GM23338 (cell line): Measurements from ENCODE around the gene UCK1.

Experiments
- CREB1 ChIP-seq: fragments of 250-450 bp; sonication (Bioruptor Pico); IDR thresholded peaks from 2 replicates; pipeline ENCODE4 v1.5.0; 2020; ENCODE audit warnings: low read depth, mild to moderate bottlenecking, moderate library complexity
- EZH2 ChIP-seq: fragments of 200-600 bp; sonication (generic); IDR thresholded peaks from one replicate; pipeline ENCODE4 v1.8.0; 2017; ENCODE audit warnings: antibody characterized with exemption, mild to moderate bottlenecking, low read depth; ENCODE audit not compliant: unreplicated experiment
- EZH2phosphoT487 ChIP-seq: fragments of 200-600 bp; sonication (generic); IDR thresholded peaks from one replicate; pipeline ENCODE4 v1.8.1; 2018; ENCODE audit warnings: antibody characterized with exemption; ENCODE audit not compliant: unreplicated experiment
- JUNB ChIP-seq: IDR thresholded peaks from one replicate; pipeline ENCODE4 v1.6.1; 2016; ENCODE audit warnings: antibody characterized with exemption; ENCODE audit not compliant: unreplicated experiment
- NANOG ChIP-seq: IDR thresholded peaks from 2 replicates; pipeline ENCODE4 v1.6.1; 2016; ENCODE audit warnings: antibody characterized with exemption, borderline replicate concordance
- POLR2AphosphoS5 ChIP-seq: IDR thresholded peaks from 2 replicates; pipeline ENCODE4 v1.6.1; 2016; ENCODE audit warnings: antibody characterized with exemption, low read depth
- STAT1 ChIP-seq: IDR thresholded peaks from one replicate; pipeline ENCODE4 v1.6.1; 2016; ENCODE audit warnings: antibody characterized with exemption; ENCODE audit not compliant: unreplicated experiment
- ZNF114 ChIP-seq: fragments of 250-450 bp; sonication (Bioruptor Pico); IDR thresholded peaks from 2 replicates; pipeline ENCODE4 v1.5.0; 2020; ENCODE audit warnings: mild to moderate bottlenecking, moderate library complexity
- ZNF331 ChIP-seq: fragments of 250-450 bp; sonication (Bioruptor Pico); IDR thresholded peaks from 2 replicates; pipeline ENCODE4 v1.5.0; 2020; ENCODE audit warnings: low read depth, mild to moderate bottlenecking, moderate library complexity
- TF ChIP-seq, protein P1 (sequence below), 2 experiments: fragments of 200-600 bp in 1 of 2; sonication (generic) in 1 of 2; conservative IDR thresholded peaks; 2 replicates each; pipeline versions ENCODE4 v1.5.1 to v1.6.1; 2016 to 2017; ENCODE audit warnings: antibody characterized with exemption in 2 of 2, low read depth in 2 of 2, mild to moderate bottlenecking in 2 of 2, moderate library complexity in 1 of 2
- TF ChIP-seq, protein P2 (sequence below): IDR thresholded peaks from one replicate; pipeline ENCODE4 v1.6.1; 2018; ENCODE audit warnings: antibody characterized with exemption; ENCODE audit not compliant: unreplicated experiment
- TF ChIP-seq, protein P3 (sequence below): fragments of 250-450 bp; sonication (Bioruptor Pico); IDR thresholded peaks from 2 replicates; pipeline ENCODE4 v1.5.0; 2020; ENCODE audit warnings: mild to moderate bottlenecking, moderate library complexity
- TF ChIP-seq, protein P4 (sequence below): IDR thresholded peaks from 2 replicates; pipeline ENCODE4 v1.6.1; 2016; ENCODE audit warnings: antibody characterized with exemption

DNA sequence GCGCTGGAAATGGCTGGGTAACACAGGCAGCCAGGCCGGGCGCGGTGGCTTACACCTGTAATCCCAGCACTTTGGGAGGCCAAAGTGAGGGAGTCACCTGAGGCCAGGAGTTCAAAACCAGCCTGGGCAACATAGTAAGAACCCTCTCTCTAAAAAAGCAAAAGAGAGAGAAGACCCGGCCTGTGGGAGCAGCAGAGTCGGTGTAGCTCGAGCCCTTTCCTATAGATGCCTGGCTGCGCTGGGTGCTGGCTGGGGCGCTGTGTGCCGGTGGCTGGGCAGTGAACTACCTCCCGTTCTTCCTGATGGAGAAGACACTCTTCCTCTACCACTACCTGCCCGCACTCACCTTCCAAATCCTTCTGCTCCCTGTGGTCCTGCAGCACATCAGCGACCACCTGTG is 9.2 kb downstream of the UCK1 start:
- TF ChIP-seq EZH2 (no peak), EZH2phosphoT487 (no peak), POLR2AphosphoS5 (no peak), CREB1 (CRISPR knock-in tag) (no peak), STAT1 (no peak), JUNB (no peak), ZNF331 (CRISPR knock-in tag) (no peak), ZNF114 (CRISPR knock-in tag) (no peak), NANOG (no peak)
- TF ChIP-seq, protein P1, sequence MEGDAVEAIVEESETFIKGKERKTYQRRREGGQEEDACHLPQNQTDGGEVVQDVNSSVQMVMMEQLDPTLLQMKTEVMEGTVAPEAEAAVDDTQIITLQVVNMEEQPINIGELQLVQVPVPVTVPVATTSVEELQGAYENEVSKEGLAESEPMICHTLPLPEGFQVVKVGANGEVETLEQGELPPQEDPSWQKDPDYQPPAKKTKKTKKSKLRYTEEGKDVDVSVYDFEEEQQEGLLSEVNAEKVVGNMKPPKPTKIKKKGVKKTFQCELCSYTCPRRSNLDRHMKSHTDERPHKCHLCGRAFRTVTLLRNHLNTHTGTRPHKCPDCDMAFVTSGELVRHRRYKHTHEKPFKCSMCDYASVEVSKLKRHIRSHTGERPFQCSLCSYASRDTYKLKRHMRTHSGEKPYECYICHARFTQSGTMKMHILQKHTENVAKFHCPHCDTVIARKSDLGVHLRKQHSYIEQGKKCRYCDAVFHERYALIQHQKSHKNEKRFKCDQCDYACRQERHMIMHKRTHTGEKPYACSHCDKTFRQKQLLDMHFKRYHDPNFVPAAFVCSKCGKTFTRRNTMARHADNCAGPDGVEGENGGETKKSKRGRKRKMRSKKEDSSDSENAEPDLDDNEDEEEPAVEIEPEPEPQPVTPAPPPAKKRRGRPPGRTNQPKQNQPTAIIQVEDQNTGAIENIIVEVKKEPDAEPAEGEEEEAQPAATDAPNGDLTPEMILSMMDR (conservative IDR thresholded peaks at IDR 0.05; ENCODE audit: low read depth in 2 of 2), result no peak
- TF ChIP-seq, protein P2, sequence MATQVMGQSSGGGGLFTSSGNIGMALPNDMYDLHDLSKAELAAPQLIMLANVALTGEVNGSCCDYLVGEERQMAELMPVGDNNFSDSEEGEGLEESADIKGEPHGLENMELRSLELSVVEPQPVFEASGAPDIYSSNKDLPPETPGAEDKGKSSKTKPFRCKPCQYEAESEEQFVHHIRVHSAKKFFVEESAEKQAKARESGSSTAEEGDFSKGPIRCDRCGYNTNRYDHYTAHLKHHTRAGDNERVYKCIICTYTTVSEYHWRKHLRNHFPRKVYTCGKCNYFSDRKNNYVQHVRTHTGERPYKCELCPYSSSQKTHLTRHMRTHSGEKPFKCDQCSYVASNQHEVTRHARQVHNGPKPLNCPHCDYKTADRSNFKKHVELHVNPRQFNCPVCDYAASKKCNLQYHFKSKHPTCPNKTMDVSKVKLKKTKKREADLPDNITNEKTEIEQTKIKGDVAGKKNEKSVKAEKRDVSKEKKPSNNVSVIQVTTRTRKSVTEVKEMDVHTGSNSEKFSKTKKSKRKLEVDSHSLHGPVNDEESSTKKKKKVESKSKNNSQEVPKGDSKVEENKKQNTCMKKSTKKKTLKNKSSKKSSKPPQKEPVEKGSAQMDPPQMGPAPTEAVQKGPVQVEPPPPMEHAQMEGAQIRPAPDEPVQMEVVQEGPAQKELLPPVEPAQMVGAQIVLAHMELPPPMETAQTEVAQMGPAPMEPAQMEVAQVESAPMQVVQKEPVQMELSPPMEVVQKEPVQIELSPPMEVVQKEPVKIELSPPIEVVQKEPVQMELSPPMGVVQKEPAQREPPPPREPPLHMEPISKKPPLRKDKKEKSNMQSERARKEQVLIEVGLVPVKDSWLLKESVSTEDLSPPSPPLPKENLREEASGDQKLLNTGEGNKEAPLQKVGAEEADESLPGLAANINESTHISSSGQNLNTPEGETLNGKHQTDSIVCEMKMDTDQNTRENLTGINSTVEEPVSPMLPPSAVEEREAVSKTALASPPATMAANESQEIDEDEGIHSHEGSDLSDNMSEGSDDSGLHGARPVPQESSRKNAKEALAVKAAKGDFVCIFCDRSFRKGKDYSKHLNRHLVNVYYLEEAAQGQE, result no peak
- TF ChIP-seq, protein P3, sequence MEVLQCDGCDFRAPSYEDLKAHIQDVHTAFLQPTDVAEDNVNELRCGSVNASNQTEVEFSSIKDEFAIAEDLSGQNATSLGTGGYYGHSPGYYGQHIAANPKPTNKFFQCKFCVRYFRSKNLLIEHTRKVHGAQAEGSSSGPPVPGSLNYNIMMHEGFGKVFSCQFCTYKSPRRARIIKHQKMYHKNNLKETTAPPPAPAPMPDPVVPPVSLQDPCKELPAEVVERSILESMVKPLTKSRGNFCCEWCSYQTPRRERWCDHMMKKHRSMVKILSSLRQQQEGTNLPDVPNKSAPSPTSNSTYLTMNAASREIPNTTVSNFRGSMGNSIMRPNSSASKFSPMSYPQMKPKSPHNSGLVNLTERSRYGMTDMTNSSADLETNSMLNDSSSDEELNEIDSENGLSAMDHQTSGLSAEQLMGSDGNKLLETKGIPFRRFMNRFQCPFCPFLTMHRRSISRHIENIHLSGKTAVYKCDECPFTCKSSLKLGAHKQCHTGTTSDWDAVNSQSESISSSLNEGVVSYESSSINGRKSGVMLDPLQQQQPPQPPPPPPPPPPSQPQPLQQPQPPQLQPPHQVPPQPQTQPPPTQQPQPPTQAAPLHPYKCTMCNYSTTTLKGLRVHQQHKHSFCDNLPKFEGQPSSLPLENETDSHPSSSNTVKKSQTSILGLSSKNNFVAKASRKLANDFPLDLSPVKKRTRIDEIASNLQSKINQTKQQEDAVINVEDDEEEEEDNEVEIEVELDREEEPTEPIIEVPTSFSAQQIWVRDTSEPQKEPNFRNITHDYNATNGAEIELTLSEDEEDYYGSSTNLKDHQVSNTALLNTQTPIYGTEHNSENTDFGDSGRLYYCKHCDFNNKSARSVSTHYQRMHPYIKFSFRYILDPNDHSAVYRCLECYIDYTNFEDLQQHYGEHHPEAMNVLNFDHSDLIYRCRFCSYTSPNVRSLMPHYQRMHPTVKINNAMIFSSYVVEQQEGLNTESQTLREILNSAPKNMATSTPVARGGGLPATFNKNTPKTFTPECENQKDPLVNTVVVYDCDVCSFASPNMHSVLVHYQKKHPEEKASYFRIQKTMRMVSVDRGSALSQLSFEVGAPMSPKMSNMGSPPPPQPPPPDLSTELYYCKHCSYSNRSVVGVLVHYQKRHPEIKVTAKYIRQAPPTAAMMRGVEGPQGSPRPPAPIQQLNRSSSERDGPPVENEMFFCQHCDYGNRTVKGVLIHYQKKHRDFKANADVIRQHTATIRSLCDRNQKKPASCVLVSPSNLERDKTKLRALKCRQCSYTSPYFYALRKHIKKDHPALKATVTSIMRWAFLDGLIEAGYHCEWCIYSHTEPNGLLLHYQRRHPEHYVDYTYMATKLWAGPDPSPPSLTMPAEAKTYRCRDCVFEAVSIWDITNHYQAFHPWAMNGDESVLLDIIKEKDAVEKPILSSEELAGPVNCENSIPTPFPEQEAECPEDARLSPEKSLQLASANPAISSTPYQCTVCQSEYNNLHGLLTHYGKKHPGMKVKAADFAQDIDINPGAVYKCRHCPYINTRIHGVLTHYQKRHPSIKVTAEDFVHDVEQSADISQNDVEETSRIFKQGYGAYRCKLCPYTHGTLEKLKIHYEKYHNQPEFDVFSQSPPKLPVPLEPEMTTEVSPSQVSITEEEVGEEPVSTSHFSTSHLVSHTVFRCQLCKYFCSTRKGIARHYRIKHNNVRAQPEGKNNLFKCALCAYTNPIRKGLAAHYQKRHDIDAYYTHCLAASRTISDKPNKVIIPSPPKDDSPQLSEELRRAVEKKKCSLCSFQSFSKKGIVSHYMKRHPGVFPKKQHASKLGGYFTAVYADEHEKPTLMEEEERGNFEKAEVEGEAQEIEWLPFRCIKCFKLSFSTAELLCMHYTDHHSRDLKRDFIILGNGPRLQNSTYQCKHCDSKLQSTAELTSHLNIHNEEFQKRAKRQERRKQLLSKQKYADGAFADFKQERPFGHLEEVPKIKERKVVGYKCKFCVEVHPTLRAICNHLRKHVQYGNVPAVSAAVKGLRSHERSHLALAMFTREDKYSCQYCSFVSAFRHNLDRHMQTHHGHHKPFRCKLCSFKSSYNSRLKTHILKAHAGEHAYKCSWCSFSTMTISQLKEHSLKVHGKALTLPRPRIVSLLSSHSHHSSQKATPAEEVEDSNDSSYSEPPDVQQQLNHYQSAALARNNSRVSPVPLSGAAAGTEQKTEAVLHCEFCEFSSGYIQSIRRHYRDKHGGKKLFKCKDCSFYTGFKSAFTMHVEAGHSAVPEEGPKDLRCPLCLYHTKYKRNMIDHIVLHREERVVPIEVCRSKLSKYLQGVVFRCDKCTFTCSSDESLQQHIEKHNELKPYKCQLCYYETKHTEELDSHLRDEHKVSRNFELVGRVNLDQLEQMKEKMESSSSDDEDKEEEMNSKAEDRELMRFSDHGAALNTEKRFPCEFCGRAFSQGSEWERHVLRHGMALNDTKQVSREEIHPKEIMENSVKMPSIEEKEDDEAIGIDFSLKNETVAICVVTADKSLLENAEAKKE, result no peak
- TF ChIP-seq, protein P4, sequence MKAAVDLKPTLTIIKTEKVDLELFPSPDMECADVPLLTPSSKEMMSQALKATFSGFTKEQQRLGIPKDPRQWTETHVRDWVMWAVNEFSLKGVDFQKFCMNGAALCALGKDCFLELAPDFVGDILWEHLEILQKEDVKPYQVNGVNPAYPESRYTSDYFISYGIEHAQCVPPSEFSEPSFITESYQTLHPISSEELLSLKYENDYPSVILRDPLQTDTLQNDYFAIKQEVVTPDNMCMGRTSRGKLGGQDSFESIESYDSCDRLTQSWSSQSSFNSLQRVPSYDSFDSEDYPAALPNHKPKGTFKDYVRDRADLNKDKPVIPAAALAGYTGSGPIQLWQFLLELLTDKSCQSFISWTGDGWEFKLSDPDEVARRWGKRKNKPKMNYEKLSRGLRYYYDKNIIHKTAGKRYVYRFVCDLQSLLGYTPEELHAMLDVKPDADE, result no peak
